CD4-positive, alpha-beta T cell (primary cell): ENCODE data around the gene NNMT. TPM values are rescaled to one million over a fixed set of nuclear protein-coding genes. Genes with fewer than 3 reads are reported as not detected.
A peak's percentile ranks its signal among the peaks of the same experiment; 100 is the strongest.

Source experiments
- ATAC-seq: fragments of 200-7000 bp; cut with Tn5 transposase; one replicate; pipeline ENCODE4 v1.10.0; 2022; ENCODE audit warnings: mild to moderate bottlenecking; ENCODE audit not compliant: poor library complexity
- CTCF ChIA-PET: fragments of 350-600 bp; sonication (Branson Sonifier 250); formaldehyde crosslinking; loops from one replicate; lab custom pipeline; 2021; ENCODE audit warnings: antibody characterized with exemption, inconsistent platforms; lab: Charles Lee
- POLR2A ChIA-PET: fragments of 350-600 bp; sonication (Branson Sonifier 250); formaldehyde crosslinking; loops from one replicate; lab custom pipeline; 2021; ENCODE audit warnings: antibody characterized with exemption, inconsistent platforms; lab: Charles Lee
- DNase-seq, 14 experiments: peaks; one replicate each; pipeline ENCODE4 v3.0.0-alpha.2; 2013 to 2020; ENCODE audit warnings: mixed read lengths in 2 of 14
- H3K27ac ChIP-seq, 2 donors: one replicate each; pipeline versions ENCODE4 v1.5.1 to v1.7.0; 2013; ENCODE audit warnings: low read length in 2 of 2, low read depth in 1 of 2, mild to moderate bottlenecking in 1 of 2
- H3K27me3 ChIP-seq, 2 experiments: 1 replicate in 1 of 2; 2 replicates in 1 of 2; pipeline versions ENCODE4 v1.6.1 to v1.7.0; 2013; ENCODE audit warnings: low read length in 2 of 2, control low read depth in 1 of 2, mild to moderate bottlenecking in 1 of 2, moderate library complexity in 1 of 2; ENCODE audit not compliant: insufficient read depth in 2 of 2, control insufficient read depth in 1 of 2
- H3K36me3 ChIP-seq: one replicate; pipeline ENCODE4 v1.6.1; 2013; ENCODE audit warnings: low read length, control low read depth; ENCODE audit not compliant: insufficient read depth
- H3K4me1 ChIP-seq: one replicate; pipeline ENCODE4 v1.6.1; 2013; ENCODE audit warnings: low read length, control low read depth; ENCODE audit not compliant: insufficient read depth
- H3K4me3 ChIP-seq: one replicate; pipeline ENCODE4 v1.5.1; 2013; ENCODE audit warnings: mild to moderate bottlenecking, low read length, moderate library complexity
- H3K9me3 ChIP-seq, 2 experiments: 1 replicate in 1 of 2; 2 replicates in 1 of 2; pipeline versions ENCODE4 v1.6.1 to v1.7.0; 2013; ENCODE audit warnings: low read length in 2 of 2, mild to moderate bottlenecking in 2 of 2, control low read depth in 1 of 2, moderate library complexity in 1 of 2; ENCODE audit not compliant: control insufficient read depth in 1 of 2, insufficient read depth in 1 of 2
- H3K27ac Mint-ChIP-seq: one replicate; pipeline ENCODE4 v1.8.0; 2020; ENCODE audit warnings: mixed read lengths
- H3K27me3 Mint-ChIP-seq: one replicate; pipeline ENCODE4 v1.8.0; 2021; ENCODE audit warnings: mixed read lengths
- H3K36me3 Mint-ChIP-seq: one replicate; pipeline ENCODE4 v1.8.0; 2021; ENCODE audit warnings: low read depth, mixed read lengths
- H3K4me1 Mint-ChIP-seq: one replicate; pipeline ENCODE4 v1.8.0; 2021; ENCODE audit warnings: low read depth, mixed read lengths
- H3K4me3 Mint-ChIP-seq: one replicate; pipeline ENCODE4 v1.8.0; 2020; ENCODE audit warnings: mild to moderate bottlenecking, mixed read lengths
- H3K9me3 Mint-ChIP-seq: one replicate; pipeline ENCODE4 v1.8.0; 2020; ENCODE audit warnings: mixed read lengths
- intact Hi-C, 2 experiments: fragments of 100-400 bp; cut with DNase I in 1 of 2; cut with micrococcal nuclease in 1 of 2; formaldehyde crosslinking; loops; one replicate each; pipeline versions ENCODE4 v1.15.1 to v1.9.0; 2023 to 2025; cut with DNase I, micrococcal nuclease
- total RNA-seq, 174 experiments: library from RNA in 2 of 174; stranded (reverse) in 2 of 174; gene quantifications; one replicate each; pipeline ENCODE4 v1.2.3 and lab custom pipeline; 2021 to 2026
- TF ChIP-seq, protein P1 (sequence below): fragments of 200-600 bp; IDR thresholded peaks from one replicate; pipeline ENCODE4 v1.8.0; 2022; ENCODE audit warnings: antibody characterized with exemption, mild to moderate bottlenecking

The NNMT gene
- total RNA-seq, 2 experiments from 2014 or later = not detected

DNA sequence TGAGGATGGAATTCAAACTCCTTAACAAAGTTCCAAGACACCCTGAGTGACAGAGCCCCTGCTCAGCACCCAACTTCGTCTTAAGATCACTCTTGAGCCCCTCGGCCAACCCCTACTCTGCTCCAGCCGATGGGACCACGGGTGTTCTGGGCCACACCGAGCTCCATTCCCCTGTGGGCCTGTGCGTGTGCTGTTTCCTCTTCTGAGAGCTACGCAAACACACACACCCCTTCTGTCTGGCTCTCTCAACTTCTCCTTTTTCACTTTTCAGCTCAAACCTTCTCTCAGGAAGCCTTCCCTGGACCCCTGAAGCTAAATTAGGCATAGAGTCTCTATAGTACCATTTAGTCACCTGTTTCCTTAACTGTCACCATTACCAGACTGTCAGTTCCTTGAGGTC, 37.5 kb upstream of the NNMT start:
- DNase-seq (peak in 2 of 14 experiments; percentile 31 to 34), ATAC-seq (no peak)
- Mint-ChIP-seq H3K9me3 (no peaks in the 10 kb centered on the region), H3K4me3 (no peak overlapping the region), H3K36me3 (no peaks in the 10 kb centered on the region), H3K27ac (no peak overlapping the region), H3K27me3 (no peaks in the 10 kb centered on the region), H3K4me1 (no peaks in the 10 kb centered on the region)
- Histone ChIP-seq H3K27me3 (peaks cover 0 to 7% of the 10 kb centered on the region in 2 experiments), H3K36me3 (no peaks in the 10 kb centered on the region), H3K9me3 (no peaks in the 10 kb centered on the region), H3K4me1 (peaks cover 5% of the 10 kb centered on the region), H3K4me3 (no peak overlapping the region), H3K27ac (no peak overlapping the region)
- intact Hi-C loops = no loop called here
- TF ChIP-seq, protein P1, sequence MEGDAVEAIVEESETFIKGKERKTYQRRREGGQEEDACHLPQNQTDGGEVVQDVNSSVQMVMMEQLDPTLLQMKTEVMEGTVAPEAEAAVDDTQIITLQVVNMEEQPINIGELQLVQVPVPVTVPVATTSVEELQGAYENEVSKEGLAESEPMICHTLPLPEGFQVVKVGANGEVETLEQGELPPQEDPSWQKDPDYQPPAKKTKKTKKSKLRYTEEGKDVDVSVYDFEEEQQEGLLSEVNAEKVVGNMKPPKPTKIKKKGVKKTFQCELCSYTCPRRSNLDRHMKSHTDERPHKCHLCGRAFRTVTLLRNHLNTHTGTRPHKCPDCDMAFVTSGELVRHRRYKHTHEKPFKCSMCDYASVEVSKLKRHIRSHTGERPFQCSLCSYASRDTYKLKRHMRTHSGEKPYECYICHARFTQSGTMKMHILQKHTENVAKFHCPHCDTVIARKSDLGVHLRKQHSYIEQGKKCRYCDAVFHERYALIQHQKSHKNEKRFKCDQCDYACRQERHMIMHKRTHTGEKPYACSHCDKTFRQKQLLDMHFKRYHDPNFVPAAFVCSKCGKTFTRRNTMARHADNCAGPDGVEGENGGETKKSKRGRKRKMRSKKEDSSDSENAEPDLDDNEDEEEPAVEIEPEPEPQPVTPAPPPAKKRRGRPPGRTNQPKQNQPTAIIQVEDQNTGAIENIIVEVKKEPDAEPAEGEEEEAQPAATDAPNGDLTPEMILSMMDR = no peak
- POLR2A ChIA-PET = interaction anchor here (1.0 to 1.1 kb wide), 2 partner anchors 93 to 99 kb away, joined by 3 read pairs; no protein-coding TSS in a partner anchor
- CTCF ChIA-PET = interaction anchor here (9.0 kb wide), 1 partner anchor 361 kb away, joined by 83 read pairs; no protein-coding TSS in a partner anchor

GRCh38 chr11:114259124-114259526, 37.1 kb upstream of the NNMT start:
- TF ChIP-seq, protein P1 = no peak
- no peak overlapping the region for H3K27ac ChIP-seq
- no peaks in the 10 kb centered on the region for H3K36me3 Mint-ChIP-seq
- peaks cover 3 to 7% of the 10 kb centered on the region in 2 experiments for H3K27me3 ChIP-seq
- no peaks in the 10 kb centered on the region for H3K9me3 Mint-ChIP-seq
- POLR2A ChIA-PET = interaction anchor here (1.0 to 1.1 kb wide), 2 partner anchors 94 to 99 kb away, joined by 3 read pairs; no protein-coding TSS in a partner anchor
- DNase-seq = peak in 1 of 14 experiments; percentile 11
- CTCF ChIA-PET = interaction anchor here (9.0 kb wide), 1 partner anchor 362 kb away, joined by 83 read pairs; no protein-coding TSS in a partner anchor
- H3K9me3 ChIP-seq = no peaks in the 10 kb centered on the region
- no peak overlapping the region for H3K27ac Mint-ChIP-seq
- H3K4me3 ChIP-seq = no peak overlapping the region
- intact Hi-C loops = no loop called here
- peaks cover 5% of the 10 kb centered on the region for H3K4me1 ChIP-seq
- no peaks in the 10 kb centered on the region for H3K27me3 Mint-ChIP-seq
- no peak overlapping the region for H3K4me3 Mint-ChIP-seq
- ATAC-seq = no peak
- no peaks in the 10 kb centered on the region for H3K4me1 Mint-ChIP-seq
- H3K36me3 ChIP-seq = no peaks in the 10 kb centered on the region

DNA sequence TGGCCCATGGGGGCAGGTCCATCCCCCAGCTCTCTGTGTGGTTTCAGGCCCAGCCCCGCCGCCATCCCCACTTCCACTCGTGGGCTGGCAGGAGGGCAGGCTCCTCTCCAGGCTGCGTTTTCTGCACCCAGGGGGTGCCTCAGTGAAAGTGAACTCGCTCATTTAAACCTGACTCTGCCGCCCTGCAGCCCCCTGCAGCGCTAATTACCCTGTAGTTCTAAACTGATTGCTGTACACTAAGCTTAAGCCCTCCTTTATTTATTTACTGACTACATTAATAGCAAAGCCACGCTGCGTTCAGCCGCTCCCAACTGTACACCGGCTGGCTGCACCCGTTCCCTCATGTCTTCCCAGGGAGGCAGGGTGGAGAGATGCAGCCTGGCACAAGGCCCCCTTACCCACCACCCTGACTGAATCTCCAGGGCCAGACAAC, 36.6 kb upstream of the NNMT start:
- H3K36me3 Mint-ChIP-seq = no peaks in the 10 kb centered on the region

More for the DNA sequence above, 36.6 kb upstream of the NNMT start:
- peaks cover 5% of the 10 kb centered on the region for H3K4me1 ChIP-seq
- Mint-ChIP-seq H3K27me3 (no peaks in the 10 kb centered on the region), H3K9me3 (no peaks in the 10 kb centered on the region), H3K27ac (no peak overlapping the region), H3K4me3 (no peak overlapping the region), H3K4me1 (no peaks in the 10 kb centered on the region)
- CTCF ChIA-PET = interaction anchor here (1.1 to 9.0 kb wide), 5 partner anchors 63 to 953 kb away, joined by 3 to 83 read pairs (median 10); no protein-coding TSS in a partner anchor
- POLR2A ChIA-PET = interaction anchor here (0.7 to 1.1 kb wide), 2 partner anchors 94 to 201 kb away, joined by 3 read pairs; no protein-coding TSS in a partner anchor
- ATAC-seq (no peak), DNase-seq (no peak)
- no peak overlapping the region for H3K4me3 ChIP-seq
- H3K27ac ChIP-seq = no peak overlapping the region
- TF ChIP-seq, protein P1 = no peak
- peaks cover 3 to 7% of the 10 kb centered on the region in 2 experiments for H3K27me3 ChIP-seq
- no peaks in the 10 kb centered on the region for H3K36me3 ChIP-seq
- intact Hi-C loops = no loop called here
- no peaks in the 10 kb centered on the region for H3K9me3 ChIP-seq
